SK-N-SH (cell line): Measurements from ENCODE around the gene AGBL1. TPM values are rescaled to one million over a fixed set of nuclear protein-coding genes. Genes with fewer than 3 reads are reported as not detected.

Source experiments
- CTCF ChIA-PET: fragments of 300-600, 350-600 bp; formaldehyde crosslinking; extraction: SDS; loops from one replicate; lab custom pipeline; 2021; lab: Yijun Ruan, JAX
- POLR2A ChIA-PET: fragments of 350-600 bp; sonication (Branson Sonifier 250); formaldehyde crosslinking; extraction: SDS; loops from one replicate; lab custom pipeline; 2020; ENCODE audit warnings: antibody characterized with exemption, inconsistent platforms; lab: Yijun Ruan, JAX
- DNase-seq: peaks from one replicate; pipeline ENCODE4 v3.0.0; 2012
- H2AFZ ChIP-seq: fragments of 200-600 bp; sonication (generic); 2 replicates; pipeline ENCODE4 v1.8.1; 2016; ENCODE audit warnings: antibody characterized with exemption, mild to moderate bottlenecking, low read depth
- H3F3A ChIP-seq: fragments of 200-600 bp; sonication (generic); replicated peaks from 2 replicates; pipeline ENCODE3; 2016; ENCODE audit warnings: antibody characterized with exemption, mild to moderate bottlenecking; ENCODE audit not compliant: insufficient read depth
- H3K27ac ChIP-seq, 2 experiments: fragments of 200-500 bp in 1 of 2; fragments of 200-600 bp in 1 of 2; sonication (Bioruptor generic) in 1 of 2; sonication (generic), shearing (Covaris generic) in 1 of 2; 2 replicates each; pipeline versions ENCODE4 v1.5.1 to v1.6.1; 2014 to 2016; ENCODE audit warnings: low read depth in 2 of 2, inconsistent platforms in 1 of 2, low read length in 1 of 2, mild to moderate bottlenecking in 1 of 2, mixed read lengths in 1 of 2
- H3K27me3 ChIP-seq: fragments of 200-600 bp; sonication (generic), shearing (Covaris generic); 2 replicates; pipeline ENCODE4 v1.6.1; 2016; ENCODE audit warnings: mixed run types; ENCODE audit not compliant: insufficient read depth
- H3K36me3 ChIP-seq, 2 experiments: fragments of 200-500 bp in 1 of 2; fragments of 200-600 bp in 1 of 2; sonication (Bioruptor generic) in 1 of 2; sonication (generic) in 1 of 2; replicated peaks in 1 of 2; 2 replicates each; pipeline versions ENCODE3 to v1.5.1; 2014 to 2016; ENCODE audit warnings: low read length in 1 of 2, mild to moderate bottlenecking in 1 of 2; ENCODE audit not compliant: insufficient read depth in 2 of 2, control insufficient read depth in 1 of 2
- H3K4me1 ChIP-seq, 2 experiments: fragments of 200-500 bp in 1 of 2; fragments of 200-600 bp in 1 of 2; sonication (Bioruptor generic) in 1 of 2; sonication (generic), shearing (Covaris generic) in 1 of 2; 2 replicates each; pipeline versions ENCODE4 v1.5.1 to v1.6.1; 2014 to 2016; ENCODE audit warnings: low read depth in 1 of 2, low read length in 1 of 2, mixed run types in 1 of 2; ENCODE audit not compliant: insufficient read depth in 2 of 2, control insufficient read depth in 1 of 2
- H3K4me2 ChIP-seq: fragments of 200-600 bp; sonication (generic), shearing (Covaris generic); 2 replicates; pipeline ENCODE4 v1.6.1; 2017; ENCODE audit warnings: mixed run types
- H3K4me3 ChIP-seq, 2 experiments: fragments of 200-500 bp in 1 of 2; fragments of 200-600 bp in 1 of 2; sonication (Bioruptor generic) in 1 of 2; sonication (generic), shearing (Covaris generic) in 1 of 2; 2 replicates each; pipeline versions ENCODE4 v1.5.1 to v1.8.1; 2014 to 2016; ENCODE audit warnings: low read depth in 2 of 2, inconsistent platforms in 1 of 2, low read length in 1 of 2, mild to moderate bottlenecking in 1 of 2, mixed read lengths in 1 of 2, moderate library complexity in 1 of 2
- H3K79me2 ChIP-seq: fragments of 200-600 bp; sonication (generic); 2 replicates; pipeline ENCODE4 v1.8.1; 2017; ENCODE audit warnings: mild to moderate bottlenecking; ENCODE audit not compliant: insufficient read depth
- H3K9ac ChIP-seq: fragments of 200-600 bp; sonication (generic); 2 replicates; pipeline ENCODE4 v1.6.1; 2017; ENCODE audit warnings: mixed run types
- H3K9me2 ChIP-seq: fragments of 200-600 bp; sonication (generic); 2 replicates; pipeline ENCODE4 v1.6.1; 2017; ENCODE audit warnings: mixed run types
- H3K9me3 ChIP-seq: fragments of 200-600 bp; sonication (generic); 2 replicates; pipeline ENCODE4 v1.6.1; 2017; ENCODE audit warnings: mixed run types, mild to moderate bottlenecking, moderate library complexity
- H4K20me1 ChIP-seq: fragments of 200-600 bp; sonication (generic); 2 replicates; pipeline ENCODE4 v1.6.1; 2017; ENCODE audit warnings: mild to moderate bottlenecking, mixed run types; ENCODE audit not compliant: insufficient read depth
- ELF1 ChIP-seq: IDR thresholded peaks from 2 replicates; pipeline ENCODE4 v1.4.0; 2012
- EZH2phosphoT487 ChIP-seq: fragments of 200-600 bp; sonication (generic); IDR thresholded peaks from 2 replicates; pipeline ENCODE4 v1.6.1; 2017; ENCODE audit warnings: low read depth, mixed run types, mild to moderate bottlenecking, antibody characterized with exemption, moderate library complexity, borderline replicate concordance
- FOSL2 ChIP-seq: IDR thresholded peaks from 2 replicates; pipeline ENCODE4 v1.4.0; 2012; ENCODE audit warnings: low read depth, mild to moderate bottlenecking, moderate library complexity, borderline replicate concordance
- FOXJ3 ChIP-seq: sonication (generic); formaldehyde crosslinking; IDR thresholded peaks from 2 replicates; pipeline ENCODE4 v1.5.1; 2020; ENCODE audit warnings: mild to moderate bottlenecking, missing genetic modification reagents
- MEF2A ChIP-seq: IDR thresholded peaks from 2 replicates; pipeline ENCODE4 v1.4.0; 2012; ENCODE audit warnings: low read depth, borderline replicate concordance
- MXI1 ChIP-seq: IDR thresholded peaks from 2 replicates; pipeline ENCODE4 v1.6.1; 2012; ENCODE audit warnings: mild to moderate bottlenecking, low read depth, low read length, improper control_type of control experiment
- RAD21 ChIP-seq: IDR thresholded peaks from 2 replicates; pipeline ENCODE4 v1.6.1; 2012; ENCODE audit warnings: mild to moderate bottlenecking, low read length
- RCOR1 ChIP-seq: fragments of 150-350 bp; IDR thresholded peaks from 2 replicates; pipeline ENCODE4 v1.6.1; 2017; ENCODE audit warnings: antibody characterized with exemption, low read length
- RFX5 ChIP-seq: IDR thresholded peaks from 2 replicates; pipeline ENCODE4 v1.6.1; 2012; ENCODE audit warnings: mild to moderate bottlenecking, improper control_type of control experiment, low read length
- RXRA ChIP-seq: IDR thresholded peaks from 2 replicates; pipeline ENCODE4 v1.4.0; 2012; ENCODE audit warnings: low read depth, mild to moderate bottlenecking, borderline replicate concordance
- SIN3A ChIP-seq: IDR thresholded peaks from 2 replicates; pipeline ENCODE4 v1.6.1; 2012; ENCODE audit warnings: low read depth, mild to moderate bottlenecking, low read length, moderate library complexity, borderline replicate concordance
- TAF1 ChIP-seq: IDR thresholded peaks from 2 replicates; pipeline ENCODE4 v1.6.1; 2012; ENCODE audit warnings: low read depth, mild to moderate bottlenecking, low read length, moderate library complexity, borderline replicate concordance
- TEAD4 ChIP-seq: IDR thresholded peaks from 2 replicates; pipeline ENCODE4 v1.4.0; 2012; ENCODE audit warnings: mild to moderate bottlenecking, borderline replicate concordance; ENCODE audit not compliant: insufficient read depth
- WGBS: methylation state at CpG from one replicate; pipeline ENCODE4 v1.1.6; 2017; ENCODE audit warnings: low lambda C conversion rate; 5-methylcytosine and 5-hydroxymethylcytosine counted together
- polyA plus RNA-seq, 3 experiments: library from polyadenylated mRNA; depleted of rRNA; stranded (reverse); fragments of >200 nt; gene quantifications; 2 replicates each; pipeline ENCODE4 v1.2.3, GENCODE V29; 2012
- TF ChIP-seq, protein P1 (sequence below): fragments of 150-350 bp; IDR thresholded peaks from 2 replicates; pipeline ENCODE4 v1.6.1; 2017; ENCODE audit warnings: antibody characterized with exemption, low read length, low read depth, borderline replicate concordance
- TF ChIP-seq, protein P2 (sequence below): IDR thresholded peaks from 2 replicates; pipeline ENCODE4 v1.4.0; 2012; ENCODE audit warnings: low read depth
- TF ChIP-seq, protein P3 (sequence below): IDR thresholded peaks from 2 replicates; pipeline ENCODE4 v1.6.1; 2012; ENCODE audit warnings: mild to moderate bottlenecking, low read depth, low read length, moderate library complexity

The AGBL1 gene
- polyA plus RNA-seq, 1 of the 3 experiments (the other 2 are of a cell fraction), result not detected

DNA sequence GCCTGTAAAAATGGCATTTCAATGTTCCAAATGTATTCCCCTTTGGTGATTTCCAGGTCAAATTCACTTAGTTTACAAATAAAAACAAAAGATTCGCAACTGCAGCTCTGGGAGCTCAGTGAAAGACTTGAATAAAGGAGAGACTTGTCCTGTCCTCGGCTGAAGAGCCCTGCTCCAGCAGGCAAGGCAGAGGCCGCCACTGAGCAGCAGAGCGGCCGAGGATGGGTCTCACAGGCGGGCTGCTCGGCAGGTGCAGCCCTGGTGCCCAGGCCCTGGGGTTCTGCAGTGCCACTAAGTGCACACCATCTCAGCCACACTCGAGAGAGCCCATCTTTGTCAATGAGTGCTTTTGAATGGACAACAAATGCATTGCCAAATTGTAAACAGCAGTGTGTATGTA is 856.2 kb downstream of the AGBL1 start (continued):
- TF ChIP-seq, protein P1, sequence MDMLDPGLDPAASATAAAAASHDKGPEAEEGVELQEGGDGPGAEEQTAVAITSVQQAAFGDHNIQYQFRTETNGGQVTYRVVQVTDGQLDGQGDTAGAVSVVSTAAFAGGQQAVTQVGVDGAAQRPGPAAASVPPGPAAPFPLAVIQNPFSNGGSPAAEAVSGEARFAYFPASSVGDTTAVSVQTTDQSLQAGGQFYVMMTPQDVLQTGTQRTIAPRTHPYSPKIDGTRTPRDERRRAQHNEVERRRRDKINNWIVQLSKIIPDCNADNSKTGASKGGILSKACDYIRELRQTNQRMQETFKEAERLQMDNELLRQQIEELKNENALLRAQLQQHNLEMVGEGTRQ, result no peak
- TF ChIP-seq TAF1, result no peak
- no peak for TF ChIP-seq RFX5
- TF ChIP-seq, protein P2, sequence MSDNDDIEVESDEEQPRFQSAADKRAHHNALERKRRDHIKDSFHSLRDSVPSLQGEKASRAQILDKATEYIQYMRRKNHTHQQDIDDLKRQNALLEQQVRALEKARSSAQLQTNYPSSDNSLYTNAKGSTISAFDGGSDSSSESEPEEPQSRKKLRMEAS, result no peak

DNA sequence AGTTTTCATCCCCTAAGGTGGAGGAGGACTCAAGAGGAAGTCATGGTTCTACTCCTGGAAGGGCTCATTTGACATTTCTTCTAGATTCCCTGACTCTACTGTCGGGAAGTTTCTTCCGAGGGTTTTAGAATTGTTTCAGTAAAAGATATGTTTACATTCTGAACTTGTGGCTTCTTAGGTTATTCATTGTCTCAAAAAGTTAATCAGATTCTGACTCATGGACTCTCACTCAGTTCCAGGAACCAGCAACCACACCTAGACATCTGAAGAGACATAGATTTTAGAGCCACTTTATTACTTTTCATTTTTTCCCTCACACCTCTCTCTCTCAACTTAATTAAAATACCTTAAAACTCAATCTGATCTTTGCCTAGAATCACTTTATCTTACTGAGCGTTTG is 862.6 kb downstream of the AGBL1 start:
- TF ChIP-seq RXRA (no peak), RAD21 (no peak), SIN3A (no peak), MEF2A (no peak), RCOR1 (no peak), FOSL2 (no peak), EZH2phosphoT487 (no peak), TEAD4 (no peak), FOXJ3 (CRISPR knock-in tag) (no peak), MXI1 (no peak), ELF1 (no peak)
- TF ChIP-seq, protein P1, result no peak
- TF ChIP-seq, protein P3, sequence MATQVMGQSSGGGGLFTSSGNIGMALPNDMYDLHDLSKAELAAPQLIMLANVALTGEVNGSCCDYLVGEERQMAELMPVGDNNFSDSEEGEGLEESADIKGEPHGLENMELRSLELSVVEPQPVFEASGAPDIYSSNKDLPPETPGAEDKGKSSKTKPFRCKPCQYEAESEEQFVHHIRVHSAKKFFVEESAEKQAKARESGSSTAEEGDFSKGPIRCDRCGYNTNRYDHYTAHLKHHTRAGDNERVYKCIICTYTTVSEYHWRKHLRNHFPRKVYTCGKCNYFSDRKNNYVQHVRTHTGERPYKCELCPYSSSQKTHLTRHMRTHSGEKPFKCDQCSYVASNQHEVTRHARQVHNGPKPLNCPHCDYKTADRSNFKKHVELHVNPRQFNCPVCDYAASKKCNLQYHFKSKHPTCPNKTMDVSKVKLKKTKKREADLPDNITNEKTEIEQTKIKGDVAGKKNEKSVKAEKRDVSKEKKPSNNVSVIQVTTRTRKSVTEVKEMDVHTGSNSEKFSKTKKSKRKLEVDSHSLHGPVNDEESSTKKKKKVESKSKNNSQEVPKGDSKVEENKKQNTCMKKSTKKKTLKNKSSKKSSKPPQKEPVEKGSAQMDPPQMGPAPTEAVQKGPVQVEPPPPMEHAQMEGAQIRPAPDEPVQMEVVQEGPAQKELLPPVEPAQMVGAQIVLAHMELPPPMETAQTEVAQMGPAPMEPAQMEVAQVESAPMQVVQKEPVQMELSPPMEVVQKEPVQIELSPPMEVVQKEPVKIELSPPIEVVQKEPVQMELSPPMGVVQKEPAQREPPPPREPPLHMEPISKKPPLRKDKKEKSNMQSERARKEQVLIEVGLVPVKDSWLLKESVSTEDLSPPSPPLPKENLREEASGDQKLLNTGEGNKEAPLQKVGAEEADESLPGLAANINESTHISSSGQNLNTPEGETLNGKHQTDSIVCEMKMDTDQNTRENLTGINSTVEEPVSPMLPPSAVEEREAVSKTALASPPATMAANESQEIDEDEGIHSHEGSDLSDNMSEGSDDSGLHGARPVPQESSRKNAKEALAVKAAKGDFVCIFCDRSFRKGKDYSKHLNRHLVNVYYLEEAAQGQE, result no peak
- no peaks in the 10 kb centered on the region for H3K27me3 ChIP-seq

More for the DNA sequence above, 862.6 kb downstream of the AGBL1 start:
- Histone ChIP-seq H2AFZ (no peak overlapping the region), H3K4me3 (no peak overlapping the region), H3K9me2 (no peaks in the 10 kb centered on the region), H3K4me2 (no peak overlapping the region), H3K9me3 (no peaks in the 10 kb centered on the region), H3K36me3 (no peaks in the 10 kb centered on the region), H4K20me1 (no peaks in the 10 kb centered on the region), H3F3A (no peaks in the 10 kb centered on the region), H3K79me2 (no peaks in the 10 kb centered on the region), H3K4me1 (no peaks in the 10 kb centered on the region), H3K27ac (no peak overlapping the region), H3K9ac (no peak overlapping the region)
- WGBS, result 51% methylated on average over 3 of the region's 3 CpGs
- CTCF ChIA-PET, result no interaction called here
- POLR2A ChIA-PET, result no interaction called here
- DNase-seq, result no peak
